ENCODE measurements around the gene CCDC60. TPM values are rescaled to one million over a fixed set of nuclear protein-coding genes. Genes with fewer than 3 reads are reported as not detected.
A peak's percentile ranks its signal among the peaks of the same experiment; 100 is the strongest.

Gene CCDC60
- 0.29 and 0.35 TPM in 2 replicates for polyA plus RNA-seq (2013)

- no peak within 1 kb of the TSS for H3K9ac ChIP-seq (ENCODE audit: low read length)
- H3K4me1 ChIP-seq (ENCODE audit: control insufficient read depth in 1 of 2, insufficient read depth in 2 of 2, low read length in 2 of 2): no peaks in the 10 kb centered on the region
- H2AFZ ChIP-seq (ENCODE audit: insufficient read depth, low read length, poor library complexity): no peak within 1 kb of the TSS
- H3K79me1 ChIP-seq (ENCODE audit: low read length): no peaks in the 10 kb centered on the region
- no peak within 1 kb of the TSS for H3K18ac ChIP-seq (ENCODE audit: low read length)
- no peaks in the 10 kb centered on the region for H3K36me3 ChIP-seq (ENCODE audit: control insufficient read depth in 1 of 2, insufficient read depth in 2 of 2, low read length in 2 of 2)
- peaks cover 11% of the 10 kb centered on the region for H3K27me3 ChIP-seq (ENCODE audit: insufficient read depth, low read length)
- H3K23ac ChIP-seq (ENCODE audit: low read length): no peak within 1 kb of the TSS
- H4K91ac ChIP-seq (ENCODE audit: low read depth, low read length): no peak within 1 kb of the TSS
- H3K14ac ChIP-seq (ENCODE audit: low read length): no peak within 1 kb of the TSS
- H2BK5ac ChIP-seq (ENCODE audit: low read depth, low read length, poor library complexity): no peak within 1 kb of the TSS
- no peak within 1 kb of the TSS for H4K12ac ChIP-seq (ENCODE audit: low read depth, low read length)
- H3K4me3 ChIP-seq (ENCODE audit: low read depth, low read length): no peak within 1 kb of the TSS
- H3K4ac ChIP-seq (ENCODE audit: low read depth, low read length): no peak within 1 kb of the TSS
- no peak for DNase-seq
- no CpG with 5 or more reads among the region's 26 CpGs for WGBS (ENCODE audit: extremely low coverage, insufficient coverage, insufficient read length)
- H2BK120ac ChIP-seq (ENCODE audit: insufficient read depth, low read length, poor library complexity): no peak within 1 kb of the TSS
- no peaks in the 10 kb centered on the region for H3K79me2 ChIP-seq (ENCODE audit: control insufficient read depth, insufficient read depth, low read length, poor library complexity)
- H3K9me3 ChIP-seq (ENCODE audit: insufficient read depth, low read depth, low read length): no peaks in the 10 kb centered on the region
- H3K27ac ChIP-seq (ENCODE audit: low read depth, low read length): no peak within 1 kb of the TSS
- H3K4me2 ChIP-seq (ENCODE audit: low read length): peak within 1 kb of the TSS; percentile 57
- no peak within 1 kb of the TSS for H2BK12ac ChIP-seq (ENCODE audit: low read length)
- H4K8ac ChIP-seq (ENCODE audit: low read depth, low read length): no peak within 1 kb of the TSS
- no peak within 1 kb of the TSS for H2AK5ac ChIP-seq (ENCODE audit: low read length)
Observed at GRCh38 chr12:119334430-119335170, at the start of gene CCDC60. TSS of gene CCDC60 (plus strand) at chr12:119334729. CDS start at chr12:119335177, 448 bp downstream.

- no peak for DNase-seq
- Histone ChIP-seq H2AFZ (ENCODE audit: insufficient read depth, low read length, poor library complexity) (no peak overlapping the region), H2AK5ac (ENCODE audit: low read length) (no peak overlapping the region), H3K4ac (ENCODE audit: low read depth, low read length) (no peak overlapping the region), H2BK12ac (ENCODE audit: low read length) (no peak overlapping the region), H3K79me2 (ENCODE audit: control insufficient read depth, insufficient read depth, low read length, poor library complexity) (no peaks in the 10 kb centered on the region), H3K4me2 (ENCODE audit: low read length) (no peak overlapping the region), H3K4me1 (ENCODE audit: control insufficient read depth in 1 of 2, insufficient read depth in 2 of 2, low read length in 2 of 2) (no peaks in the 10 kb centered on the region), H3K18ac (ENCODE audit: low read length) (no peak overlapping the region), H4K91ac (ENCODE audit: low read depth, low read length) (no peak overlapping the region), H4K8ac (ENCODE audit: low read depth, low read length) (no peak overlapping the region), H3K14ac (ENCODE audit: low read length) (no peak overlapping the region), H3K9me3 (ENCODE audit: insufficient read depth, low read depth, low read length) (peaks cover 2% of the 10 kb centered on the region), H2BK5ac (ENCODE audit: low read depth, low read length, poor library complexity) (no peak overlapping the region), H3K27me3 (ENCODE audit: insufficient read depth, low read length) (no peaks in the 10 kb centered on the region), H3K27ac (ENCODE audit: low read depth, low read length) (no peak overlapping the region), H3K79me1 (ENCODE audit: low read length) (no peaks in the 10 kb centered on the region), H3K9ac (ENCODE audit: low read length) (no peak overlapping the region), H3K4me3 (ENCODE audit: low read depth, low read length) (no peak overlapping the region), H4K12ac (ENCODE audit: low read depth, low read length) (no peak overlapping the region), H3K36me3 (ENCODE audit: control insufficient read depth in 1 of 2, insufficient read depth in 2 of 2, low read length in 2 of 2) (no peaks in the 10 kb centered on the region), H2BK120ac (ENCODE audit: insufficient read depth, low read length, poor library complexity) (no peak overlapping the region), H3K23ac (ENCODE audit: low read length) (no peak overlapping the region)
- no CpG with 5 or more reads among the region's 11 CpGs for WGBS (ENCODE audit: extremely low coverage, insufficient coverage, insufficient read length)
Observed at GRCh38 chr12:119288576-119288975, 46.0 kb upstream of the CCDC60 start.

- H3K4me3 ChIP-seq (ENCODE audit: low read depth, low read length): no peak overlapping the region
- DNase-seq: no peak
- H4K8ac ChIP-seq (ENCODE audit: low read depth, low read length): no peak overlapping the region
- H3K9me3 ChIP-seq (ENCODE audit: insufficient read depth, low read depth, low read length): no peaks in the 10 kb centered on the region
- no peak overlapping the region for H2BK120ac ChIP-seq (ENCODE audit: insufficient read depth, low read length, poor library complexity)
- no peak overlapping the region for H2AFZ ChIP-seq (ENCODE audit: insufficient read depth, low read length, poor library complexity)
- no peak overlapping the region for H2AK5ac ChIP-seq (ENCODE audit: low read length)
- no peak overlapping the region for H3K18ac ChIP-seq (ENCODE audit: low read length)
- no peak overlapping the region for H2BK5ac ChIP-seq (ENCODE audit: low read depth, low read length, poor library complexity)
- H3K79me1 ChIP-seq (ENCODE audit: low read length): no peaks in the 10 kb centered on the region
- H4K12ac ChIP-seq (ENCODE audit: low read depth, low read length): no peak overlapping the region
- H3K9ac ChIP-seq (ENCODE audit: low read length): no peak overlapping the region
- H4K91ac ChIP-seq (ENCODE audit: low read depth, low read length): no peak overlapping the region
- H3K27me3 ChIP-seq (ENCODE audit: insufficient read depth, low read length): no peaks in the 10 kb centered on the region
- no CpG with 5 or more reads among the region's 6 CpGs for WGBS (ENCODE audit: extremely low coverage, insufficient coverage, insufficient read length)
- H3K4me1 ChIP-seq (ENCODE audit: control insufficient read depth in 1 of 2, insufficient read depth in 2 of 2, low read length in 2 of 2): no peaks in the 10 kb centered on the region
- H2BK12ac ChIP-seq (ENCODE audit: low read length): no peak overlapping the region
- no peak overlapping the region for H3K23ac ChIP-seq (ENCODE audit: low read length)
- H3K79me2 ChIP-seq (ENCODE audit: control insufficient read depth, insufficient read depth, low read length, poor library complexity): no peaks in the 10 kb centered on the region
- no peaks in the 10 kb centered on the region for H3K36me3 ChIP-seq (ENCODE audit: control insufficient read depth in 1 of 2, insufficient read depth in 2 of 2, low read length in 2 of 2)
- H3K4ac ChIP-seq (ENCODE audit: low read depth, low read length): no peak overlapping the region
- no peak overlapping the region for H3K27ac ChIP-seq (ENCODE audit: low read depth, low read length)
- no peak overlapping the region for H3K14ac ChIP-seq (ENCODE audit: low read length)
- no peak overlapping the region for H3K4me2 ChIP-seq (ENCODE audit: low read length)
Observed at GRCh38 chr12:119292893-119293630, 41.5 kb upstream of the CCDC60 start.

- no CpG with 5 or more reads among the region's 5 CpGs for WGBS (ENCODE audit: extremely low coverage, insufficient coverage, insufficient read length)
- Histone ChIP-seq H2BK120ac (ENCODE audit: insufficient read depth, low read length, poor library complexity) (no peak overlapping the region), H4K12ac (ENCODE audit: low read depth, low read length) (no peak overlapping the region), H2BK5ac (ENCODE audit: low read depth, low read length, poor library complexity) (no peak overlapping the region), H3K18ac (ENCODE audit: low read length) (no peak overlapping the region), H3K14ac (ENCODE audit: low read length) (no peak overlapping the region), H2AFZ (ENCODE audit: insufficient read depth, low read length, poor library complexity) (no peak overlapping the region), H2BK12ac (ENCODE audit: low read length) (no peak overlapping the region), H3K9me3 (ENCODE audit: insufficient read depth, low read depth, low read length) (no peaks in the 10 kb centered on the region), H3K36me3 (ENCODE audit: control insufficient read depth in 1 of 2, insufficient read depth in 2 of 2, low read length in 2 of 2) (no peaks in the 10 kb centered on the region), H3K79me1 (ENCODE audit: low read length) (no peaks in the 10 kb centered on the region), H3K4ac (ENCODE audit: low read depth, low read length) (no peak overlapping the region), H4K8ac (ENCODE audit: low read depth, low read length) (no peak overlapping the region), H3K23ac (ENCODE audit: low read length) (no peak overlapping the region), H2AK5ac (ENCODE audit: low read length) (no peak overlapping the region), H3K9ac (ENCODE audit: low read length) (no peak overlapping the region), H3K4me2 (ENCODE audit: low read length) (no peak overlapping the region), H3K79me2 (ENCODE audit: control insufficient read depth, insufficient read depth, low read length, poor library complexity) (no peaks in the 10 kb centered on the region), H3K4me1 (ENCODE audit: control insufficient read depth in 1 of 2, insufficient read depth in 2 of 2, low read length in 2 of 2) (peaks cover 2 to 3% of the 10 kb centered on the region in 2 experiments), H3K4me3 (ENCODE audit: low read depth, low read length) (no peak overlapping the region), H4K91ac (ENCODE audit: low read depth, low read length) (no peak overlapping the region), H3K27me3 (ENCODE audit: insufficient read depth, low read length) (no peaks in the 10 kb centered on the region), H3K27ac (ENCODE audit: low read depth, low read length) (no peak overlapping the region)
- DNase-seq: no peak
Observed at GRCh38 chr12:119294211-119294610, 40.3 kb upstream of the CCDC60 start.
